Dendritic cell treated with granulocyte-macrophage colony-stimulating factor and Interleukin-4, amounts not matched to agents 40 ng/mL and 50 ng/mL, for 4 days (primary cell): ENCODE results near the gene SRGAP2C.
"Not testable (repeated sequence)": the region's sequence is repeated elsewhere in the genome, so short reads cannot be mapped to it uniquely, and the experiment has no call there.

Experiments
- H3K27ac Mint-ChIP-seq: one replicate; pipeline ENCODE4 v1.8.0; 2022; ENCODE audit warnings: mild to moderate bottlenecking, mixed read lengths
- H3K27me3 Mint-ChIP-seq: one replicate; pipeline ENCODE4 v1.8.0; 2022; ENCODE audit warnings: mild to moderate bottlenecking, mixed read lengths
- H3K36me3 Mint-ChIP-seq: one replicate; pipeline ENCODE4 v1.8.0; 2022; ENCODE audit warnings: low read depth, mixed read lengths
- H3K4me1 Mint-ChIP-seq: one replicate; pipeline ENCODE4 v1.8.0; 2022; ENCODE audit warnings: low read depth, mixed read lengths
- H3K4me3 Mint-ChIP-seq: one replicate; pipeline ENCODE4 v1.8.0; 2022; ENCODE audit warnings: mild to moderate bottlenecking, moderate library complexity, mixed read lengths
- H3K9me3 Mint-ChIP-seq: one replicate; pipeline ENCODE4 v1.8.0; 2022; ENCODE audit warnings: mixed read lengths
- intact Hi-C: fragments of 100-400 bp; cut with micrococcal nuclease; formaldehyde crosslinking; loops from one replicate; pipeline ENCODE4 v1.15.0; 2022

Gene SRGAP2C

GRCh38 chr1:121232445-121233125, 47.8 kb downstream of the SRGAP2C start:
- intact Hi-C loops, H3K27ac Mint-ChIP-seq, H3K4me1 Mint-ChIP-seq, H3K36me3 Mint-ChIP-seq, H3K4me3 Mint-ChIP-seq, H3K27me3 Mint-ChIP-seq, H3K9me3 Mint-ChIP-seq: not testable (repeated sequence)

- H3K9me3 Mint-ChIP-seq, intact Hi-C loops, H3K4me3 Mint-ChIP-seq, H3K27ac Mint-ChIP-seq, H3K36me3 Mint-ChIP-seq, H3K4me1 Mint-ChIP-seq, H3K27me3 Mint-ChIP-seq: not testable (repeated sequence)
These were observed 49.5 kb downstream of the SRGAP2C start for GRCh38 chr1:121234090-121234759.

- H3K9me3 Mint-ChIP-seq, H3K4me3 Mint-ChIP-seq, H3K36me3 Mint-ChIP-seq, H3K27ac Mint-ChIP-seq, H3K27me3 Mint-ChIP-seq, intact Hi-C loops, H3K4me1 Mint-ChIP-seq: not testable (repeated sequence)
These were observed 53.6 kb downstream of the SRGAP2C start for GRCh38 chr1:121238384-121238783.

- H3K36me3 Mint-ChIP-seq, H3K9me3 Mint-ChIP-seq, H3K4me1 Mint-ChIP-seq, H3K27ac Mint-ChIP-seq, H3K27me3 Mint-ChIP-seq, intact Hi-C loops, H3K4me3 Mint-ChIP-seq: not testable (repeated sequence)
These were observed 59.1 kb downstream of the SRGAP2C start for GRCh38 chr1:121243913-121244312.

GRCh38 chr1:121246399-121246798, 61.6 kb downstream of the SRGAP2C start:
- H3K9me3 Mint-ChIP-seq, H3K36me3 Mint-ChIP-seq, H3K4me3 Mint-ChIP-seq, intact Hi-C loops, H3K4me1 Mint-ChIP-seq, H3K27me3 Mint-ChIP-seq, H3K27ac Mint-ChIP-seq: not testable (repeated sequence)

GRCh38 chr1:121252656-121253055, 67.9 kb downstream of the SRGAP2C start:
- H3K36me3 Mint-ChIP-seq, H3K27me3 Mint-ChIP-seq, H3K4me1 Mint-ChIP-seq, H3K4me3 Mint-ChIP-seq, intact Hi-C loops, H3K9me3 Mint-ChIP-seq, H3K27ac Mint-ChIP-seq: not testable (repeated sequence)

- H3K9me3 Mint-ChIP-seq, H3K27me3 Mint-ChIP-seq, intact Hi-C loops, H3K27ac Mint-ChIP-seq, H3K4me3 Mint-ChIP-seq, H3K4me1 Mint-ChIP-seq, H3K36me3 Mint-ChIP-seq: not testable (repeated sequence)
These were observed 69.8 kb downstream of the SRGAP2C start for GRCh38 chr1:121254618-121255017.

GRCh38 chr1:121257632-121258031, 72.9 kb downstream of the SRGAP2C start:
- H3K4me3 Mint-ChIP-seq, H3K36me3 Mint-ChIP-seq, H3K27ac Mint-ChIP-seq, H3K27me3 Mint-ChIP-seq, H3K4me1 Mint-ChIP-seq, H3K9me3 Mint-ChIP-seq, intact Hi-C loops: not testable (repeated sequence)

GRCh38 chr1:121258134-121258533, 73.4 kb downstream of the SRGAP2C start:
- not testable (repeated sequence) for H3K36me3 Mint-ChIP-seq

GRCh38 chr1:121260205-121260604, 75.4 kb downstream of the SRGAP2C start:
- H3K9me3 Mint-ChIP-seq, H3K27ac Mint-ChIP-seq: not testable (repeated sequence)

More at GRCh38 chr1:121258134-121258533, 73.4 kb downstream of the SRGAP2C start:
- H3K4me1 Mint-ChIP-seq, H3K4me3 Mint-ChIP-seq, H3K27ac Mint-ChIP-seq, intact Hi-C loops, H3K27me3 Mint-ChIP-seq, H3K9me3 Mint-ChIP-seq: not testable (repeated sequence)

GRCh38 chr1:121262163-121262562, 77.4 kb downstream of the SRGAP2C start:
- H3K4me3 Mint-ChIP-seq, H3K27ac Mint-ChIP-seq, H3K27me3 Mint-ChIP-seq, intact Hi-C loops, H3K9me3 Mint-ChIP-seq, H3K36me3 Mint-ChIP-seq: not testable (repeated sequence)
- peaks cover 14% of the 10 kb centered on the region for H3K4me1 Mint-ChIP-seq

More at GRCh38 chr1:121260205-121260604, 75.4 kb downstream of the SRGAP2C start:
- intact Hi-C loops, H3K36me3 Mint-ChIP-seq, H3K27me3 Mint-ChIP-seq, H3K4me3 Mint-ChIP-seq: not testable (repeated sequence)
- peaks cover 10% of the 10 kb centered on the region for H3K4me1 Mint-ChIP-seq

- peaks cover 19% of the 10 kb centered on the region for H3K4me1 Mint-ChIP-seq
- H3K9me3 Mint-ChIP-seq, H3K4me3 Mint-ChIP-seq, H3K27ac Mint-ChIP-seq, H3K27me3 Mint-ChIP-seq, intact Hi-C loops, H3K36me3 Mint-ChIP-seq: not testable (repeated sequence)
These were observed 79.0 kb downstream of the SRGAP2C start for GRCh38 chr1:121263789-121264244.

- H3K27ac Mint-ChIP-seq, intact Hi-C loops, H3K27me3 Mint-ChIP-seq, H3K4me3 Mint-ChIP-seq, H3K9me3 Mint-ChIP-seq, H3K36me3 Mint-ChIP-seq: not testable (repeated sequence)
- H3K4me1 Mint-ChIP-seq = peaks cover 14% of the 10 kb centered on the region
These were observed 82.3 kb downstream of the SRGAP2C start for GRCh38 chr1:121267072-121267471.

- H3K4me3 Mint-ChIP-seq, H3K36me3 Mint-ChIP-seq, intact Hi-C loops, H3K27me3 Mint-ChIP-seq, H3K9me3 Mint-ChIP-seq: not testable (repeated sequence)
- peak overlapping the region; percentile 82 for H3K27ac Mint-ChIP-seq
- H3K4me1 Mint-ChIP-seq = peaks cover 13% of the 10 kb centered on the region
These were observed 84.5 kb downstream of the SRGAP2C start for GRCh38 chr1:121269309-121269708.

GRCh38 chr1:121269973-121270372, 85.2 kb downstream of the SRGAP2C start:
- H3K27ac Mint-ChIP-seq = peak overlapping the region; percentile 82
- intact Hi-C loops, H3K27me3 Mint-ChIP-seq, H3K4me1 Mint-ChIP-seq, H3K9me3 Mint-ChIP-seq, H3K36me3 Mint-ChIP-seq: not testable (repeated sequence)
- peak overlapping the region; percentile 68 for H3K4me3 Mint-ChIP-seq
